ENCODE data around the gene ZNF235.
"Not testable (repeated sequence)": the region's sequence is repeated elsewhere in the genome, so short reads cannot be mapped to it uniquely, and the experiment has no call there.

The ZNF235 gene

DNA sequence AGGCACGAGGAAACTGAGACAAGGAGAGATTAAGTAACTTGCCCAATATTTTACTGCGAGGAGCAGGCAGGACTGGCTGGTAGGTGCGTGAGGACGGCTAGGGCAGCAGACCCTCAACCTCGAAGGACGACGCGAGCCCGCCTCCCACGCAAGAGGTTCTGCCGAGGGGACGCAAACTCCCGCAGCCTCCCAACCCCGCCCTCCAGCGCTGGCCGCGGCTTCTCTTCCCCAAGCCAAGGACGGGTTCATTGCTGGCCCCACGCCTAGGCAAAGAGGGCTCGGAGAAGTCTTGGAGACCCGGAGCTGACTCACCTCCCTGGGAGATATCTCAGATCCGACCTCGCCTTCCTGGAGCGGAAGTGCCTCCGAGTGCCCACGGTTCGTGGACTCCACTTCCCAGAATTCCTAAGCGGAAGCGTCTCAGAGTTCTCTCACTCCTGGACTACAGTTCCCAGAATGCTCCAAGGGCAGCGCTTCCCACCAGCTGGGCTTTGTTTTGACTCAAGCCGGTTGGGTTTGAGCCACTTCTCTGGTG is at the start of gene ZNF235:
TSS of gene ZNF235 (minus strand) at position 367 of the 535 bp plus-strand sequence. CDS start 1,621 bp downstream, outside the sequence.
- peak; percentile 37 to 66 for DNase-seq (ENCODE audit: low read depth in 2 of 2, low spot score in 1 of 2)

- no peak for DNase-seq (ENCODE audit: low read depth in 2 of 2, low spot score in 1 of 2)
Measured at GRCh38 chr19:44346556-44346955, 41.7 kb upstream of the ZNF235 start.

DNA sequence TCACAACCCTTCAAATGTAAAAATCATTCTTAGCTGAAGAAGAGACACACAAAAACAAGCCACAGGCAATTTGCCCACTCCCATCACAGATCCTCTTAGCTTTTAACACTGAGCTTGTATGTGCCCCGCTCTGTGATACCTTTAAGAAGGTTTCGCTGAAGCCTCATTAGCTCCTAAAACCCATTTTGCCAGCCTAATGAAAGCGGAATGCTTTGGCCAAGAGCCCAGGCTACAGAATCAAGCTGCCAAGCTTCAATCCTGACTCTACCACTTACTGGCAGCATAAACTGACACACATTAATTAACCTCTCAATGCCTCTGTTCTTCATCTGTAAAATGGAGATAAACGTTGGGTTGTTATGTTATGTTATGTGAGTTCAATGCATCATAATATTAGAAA is 41.1 kb upstream of the ZNF235 start:
- no peak for DNase-seq (ENCODE audit: low read depth in 2 of 2, low spot score in 1 of 2)

DNA sequence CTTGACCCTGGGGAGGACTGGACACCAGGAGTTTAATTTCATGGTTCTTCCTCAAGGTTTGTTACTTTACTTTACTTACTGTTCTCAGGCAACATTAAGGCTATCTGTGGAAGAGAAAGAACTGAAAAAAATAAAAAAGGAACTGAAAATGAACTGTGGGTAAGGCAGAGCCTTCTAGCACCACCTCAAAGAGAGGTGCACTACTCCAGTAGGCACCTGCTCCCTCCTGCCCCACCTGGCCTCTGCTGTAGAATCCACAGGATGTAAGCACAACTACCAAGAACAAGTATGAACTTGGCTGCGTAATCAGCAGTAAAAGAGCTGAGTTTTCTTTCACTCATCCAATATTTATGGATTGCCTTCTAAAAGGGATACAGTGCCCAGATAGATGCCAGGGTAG is 39.4 kb upstream of the ZNF235 start:
- DNase-seq (ENCODE audit: low read depth in 2 of 2, low spot score in 1 of 2), result no peak

- no peak for DNase-seq (ENCODE audit: low read depth in 2 of 2, low spot score in 1 of 2)
Measured at GRCh38 chr19:44341794-44342193, 37.0 kb upstream of the ZNF235 start.

- DNase-seq (ENCODE audit: low read depth in 2 of 2, low spot score in 1 of 2), result not testable (repeated sequence)
Measured at GRCh38 chr19:44334639-44335038, 29.8 kb upstream of the ZNF235 start.

DNA sequence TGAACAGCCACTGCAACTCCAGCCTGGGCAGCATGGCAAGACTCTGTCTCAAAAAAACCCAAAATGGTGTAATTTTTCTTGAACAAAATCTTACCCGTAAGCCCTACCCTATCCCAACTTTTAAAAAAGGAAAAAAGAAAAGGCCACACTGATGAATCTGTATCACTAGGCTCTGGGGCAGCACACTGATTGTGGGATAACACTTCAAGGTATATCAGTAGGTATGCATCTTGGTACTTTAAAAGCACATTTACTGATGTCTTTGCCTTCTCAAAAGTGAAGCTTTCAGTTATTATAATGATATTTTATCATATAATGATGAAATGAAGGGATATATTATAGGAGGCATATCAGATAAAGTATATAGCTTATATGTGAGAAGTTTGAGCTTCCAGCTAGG is 27.3 kb upstream of the ZNF235 start:
- DNase-seq (ENCODE audit: low read depth in 2 of 2, low spot score in 1 of 2), result no peak

GRCh38 chr19:44315883-44316282 is 11.1 kb upstream of the ZNF235 start:
- DNase-seq (ENCODE audit: low read depth in 2 of 2, low spot score in 1 of 2), result no peak

DNA sequence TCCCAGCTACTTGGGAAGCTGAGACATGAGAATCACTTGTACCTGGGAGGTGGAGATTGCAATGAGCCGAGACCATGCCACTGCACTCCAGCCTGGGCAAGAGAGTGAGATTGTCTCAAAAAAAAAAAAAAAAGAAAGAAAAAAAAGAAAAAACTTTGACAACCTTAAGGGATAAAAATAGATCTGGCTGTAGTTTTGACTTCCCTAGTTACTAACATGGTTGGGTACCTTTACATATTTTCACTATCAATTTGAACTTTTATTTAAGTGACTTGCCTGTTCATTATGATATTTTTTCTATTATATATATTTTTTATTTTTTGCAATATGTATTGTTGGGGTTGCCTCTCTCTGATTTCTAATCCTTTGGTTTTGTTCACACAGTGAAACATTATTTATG is 8.4 kb upstream of the ZNF235 start:
- no peak for DNase-seq (ENCODE audit: low read depth in 2 of 2, low spot score in 1 of 2)

DNA sequence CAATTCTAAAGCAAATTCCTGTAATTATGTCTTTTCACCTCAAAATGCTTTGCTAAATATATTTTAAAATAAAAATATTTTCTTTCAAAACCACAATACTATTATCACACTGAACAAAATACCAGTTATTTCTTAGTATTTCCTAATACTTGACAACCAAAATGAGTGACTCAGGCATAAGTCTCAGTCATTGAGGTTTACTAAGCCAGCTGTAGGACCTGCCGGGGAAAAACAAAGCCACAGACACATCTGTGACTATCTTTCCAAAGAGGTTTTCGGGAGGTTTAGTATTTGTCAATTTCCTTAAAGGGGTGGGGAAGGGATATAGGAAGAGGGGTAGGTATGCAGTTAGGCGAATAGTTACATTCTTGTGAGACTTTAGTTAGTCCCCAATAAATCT is 3.2 kb upstream of the ZNF235 start:
- DNase-seq (ENCODE audit: low read depth in 2 of 2, low spot score in 1 of 2), result no peak

GRCh38 chr19:44306283-44306682 is 1.5 kb upstream of the ZNF235 start:
- no peak for DNase-seq (ENCODE audit: low read depth in 2 of 2, low spot score in 1 of 2)

DNA sequence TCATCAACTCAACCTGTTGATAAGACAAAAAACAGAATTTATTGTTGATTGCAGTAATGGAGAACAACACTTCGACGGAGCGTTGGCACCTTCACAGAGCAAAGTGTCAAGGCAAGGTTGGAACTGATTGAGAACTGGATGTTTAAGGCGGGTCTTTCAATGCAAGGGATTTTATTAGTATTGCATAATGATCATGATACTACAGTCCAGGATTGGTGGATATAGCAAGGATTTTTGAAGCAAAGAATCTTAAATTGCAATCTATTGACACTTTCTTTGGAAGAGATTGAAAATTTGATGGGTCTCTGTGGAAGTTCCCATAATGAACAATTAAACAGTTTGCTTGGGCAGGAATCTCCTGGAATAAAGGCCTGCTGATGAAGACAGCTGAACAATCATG is 632 bp upstream of the ZNF235 start:
- DNase-seq (ENCODE audit: low read depth in 2 of 2, low spot score in 1 of 2), result no peak

GRCh38 chr19:44303976-44304568 is 753 bp downstream of the ZNF235 start:
- no peak for DNase-seq (ENCODE audit: low read depth in 2 of 2, low spot score in 1 of 2)

GRCh38 chr19:44303320-44303719 is 1.5 kb downstream of the ZNF235 start:
- DNase-seq (ENCODE audit: low read depth in 2 of 2, low spot score in 1 of 2), result no peak

GRCh38 chr19:44284968-44285367 is 19.9 kb downstream of the ZNF235 start:
- no peak for DNase-seq (ENCODE audit: low read depth in 2 of 2, low spot score in 1 of 2)

- DNase-seq (ENCODE audit: low read depth in 2 of 2, low spot score in 1 of 2), result no peak
Measured at GRCh38 chr19:44282846-44283245, 22.0 kb downstream of the ZNF235 start.

DNA sequence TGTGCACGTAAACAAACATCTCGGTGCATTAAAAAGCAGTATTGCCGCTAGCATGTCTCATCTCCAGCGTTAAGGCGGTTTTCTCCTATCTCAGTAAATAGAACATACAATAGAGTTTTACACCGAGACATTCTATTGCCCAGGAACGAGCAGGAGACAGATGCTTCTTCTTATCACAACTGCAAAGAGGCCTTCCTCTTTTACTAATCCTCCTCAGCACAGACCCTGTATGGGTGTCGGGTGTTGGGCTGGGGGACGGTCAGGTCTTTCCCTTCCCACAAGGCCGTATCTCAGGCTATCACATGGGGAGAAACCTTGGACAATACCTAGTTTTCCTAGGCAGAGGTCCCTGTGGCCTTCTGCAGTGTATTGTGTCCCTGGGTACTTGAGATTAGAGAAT is 23.9 kb downstream of the ZNF235 start:
- no peak for DNase-seq (ENCODE audit: low read depth in 2 of 2, low spot score in 1 of 2)

GRCh38 chr19:44278181-44278690 is 26.6 kb downstream of the ZNF235 start:
- no peak for DNase-seq (ENCODE audit: low read depth in 2 of 2, low spot score in 1 of 2)

DNA sequence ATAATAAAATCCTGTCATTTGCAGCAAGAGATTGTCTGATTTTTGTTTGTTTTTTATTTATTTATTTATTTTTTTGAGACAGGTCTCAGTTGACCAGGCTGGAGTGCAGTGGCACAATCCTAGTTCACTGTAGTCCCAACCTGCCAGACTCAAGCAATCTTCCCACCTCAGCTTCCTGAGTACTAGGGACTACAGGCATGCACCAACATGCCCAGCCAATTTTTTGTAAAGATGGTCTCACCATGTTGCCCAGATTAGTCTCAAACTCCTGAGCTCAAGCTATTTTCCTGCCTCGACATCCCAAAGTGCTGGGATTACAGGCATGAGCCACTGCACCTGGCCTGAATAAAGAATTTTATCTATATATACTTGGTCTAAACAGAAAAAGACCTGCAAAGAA is 27.5 kb downstream of the ZNF235 start:
- DNase-seq (ENCODE audit: low read depth in 2 of 2, low spot score in 1 of 2), result no peak

GRCh38 chr19:44260695-44261446 is 44.0 kb downstream of the ZNF235 start:
- no peak for DNase-seq (ENCODE audit: low read depth in 2 of 2, low spot score in 1 of 2)

- DNase-seq (ENCODE audit: low read depth in 2 of 2, low spot score in 1 of 2), result no peak
Measured at GRCh38 chr19:44260343-44260681, 44.5 kb downstream of the ZNF235 start.

GRCh38 chr19:44258835-44259413 is 45.9 kb downstream of the ZNF235 start:
- no peak for DNase-seq (ENCODE audit: low read depth in 2 of 2, low spot score in 1 of 2)

All from stimulated activated CD8-positive, alpha-beta memory T cell treated with anti-CD3 and anti-CD28 coated beads, Interleukin-4, amount 100 ng/mL, for 4 hours (primary cell).